Suppressor macrophage treated with lipopolysaccharide for 1 hour (primary cell): ENCODE results near the gene KDM4B.

Source experiments
- DNase-seq, 3 donors: peaks; one replicate each; pipeline ENCODE4 v3.0.0-alpha.2; 2020 to 2022

KDM4B gene

DNA sequence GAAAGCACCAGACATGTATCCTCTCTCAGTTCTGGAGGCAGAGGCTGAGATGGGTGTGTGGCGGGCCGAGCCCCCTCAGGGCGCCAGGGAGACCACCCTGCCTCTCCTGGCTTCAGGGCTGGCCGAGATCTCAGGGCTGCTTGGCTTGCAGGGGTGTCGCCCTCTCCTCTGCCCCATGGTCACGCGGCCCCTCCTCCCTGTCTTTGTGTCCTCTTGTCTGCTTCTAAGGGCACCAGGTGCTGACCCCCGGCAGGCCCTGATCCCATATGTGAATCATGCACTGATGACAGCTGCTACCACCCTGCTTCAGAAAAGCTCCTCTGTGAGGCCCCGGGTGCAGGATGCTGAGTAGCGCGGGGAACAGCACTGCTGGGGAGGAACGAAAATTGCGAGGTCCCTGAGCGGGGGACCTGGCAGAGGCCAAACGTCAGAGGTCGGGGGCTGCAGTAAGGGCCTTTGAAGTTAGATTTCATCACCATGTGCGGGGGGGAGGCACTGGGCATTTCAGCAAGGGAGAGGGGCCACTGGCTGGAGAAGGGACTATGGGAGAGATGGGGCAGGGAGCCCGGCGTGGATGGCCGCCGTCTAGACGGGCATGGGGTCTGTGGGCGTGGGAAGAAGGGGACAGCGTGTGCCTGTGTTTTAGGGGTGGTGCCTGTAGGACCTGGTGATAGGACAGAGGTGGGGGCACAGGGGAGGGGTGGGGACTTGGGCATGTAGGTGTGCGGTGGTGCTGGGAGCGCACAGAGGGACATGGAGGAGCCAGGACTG is 125.2 kb downstream of the KDM4B start:
- DNase-seq, result no peak

DNA sequence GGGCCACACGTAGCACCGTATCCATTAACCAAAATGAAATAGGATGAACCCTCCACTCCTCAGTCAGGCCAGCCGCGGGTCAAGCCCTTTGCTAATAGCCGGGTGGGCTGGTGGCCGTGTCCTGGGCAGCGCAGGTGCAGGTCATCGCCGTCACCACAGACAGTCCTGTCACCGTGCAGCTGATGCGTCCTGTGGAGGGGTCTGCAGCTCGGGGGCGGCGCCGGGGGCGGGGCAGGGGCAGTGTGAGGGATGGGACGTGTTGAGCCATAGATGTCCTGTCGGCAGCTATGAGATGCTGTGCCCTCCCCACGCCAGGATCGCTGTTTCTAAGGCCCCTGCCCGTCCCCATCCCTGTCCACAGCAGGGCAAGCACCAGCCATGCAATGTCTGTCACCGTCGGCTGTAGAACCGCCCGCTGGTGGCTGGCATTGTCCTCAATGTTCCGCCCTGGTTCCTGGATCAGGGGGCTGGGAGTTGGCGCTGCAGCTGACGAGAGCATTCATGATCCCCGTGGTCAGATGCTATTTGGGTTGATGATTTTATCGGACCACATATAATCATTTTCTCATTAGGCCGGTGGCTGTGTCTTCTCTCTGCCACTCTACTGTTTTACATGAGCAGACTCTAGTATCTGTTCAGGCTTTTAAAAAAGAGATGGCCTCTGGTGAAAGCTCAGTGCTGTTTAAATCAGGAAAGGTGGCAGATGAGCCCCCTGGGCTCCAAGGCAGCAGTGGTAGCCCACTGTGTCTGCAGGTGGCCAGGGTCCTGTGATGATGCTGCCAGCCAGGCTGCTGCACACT is 126.1 kb downstream of the KDM4B start:
- no peak for DNase-seq

- DNase-seq, result no peak
Measured at GRCh38 chr19:5095568-5095850, 126.6 kb downstream of the KDM4B start.

DNA sequence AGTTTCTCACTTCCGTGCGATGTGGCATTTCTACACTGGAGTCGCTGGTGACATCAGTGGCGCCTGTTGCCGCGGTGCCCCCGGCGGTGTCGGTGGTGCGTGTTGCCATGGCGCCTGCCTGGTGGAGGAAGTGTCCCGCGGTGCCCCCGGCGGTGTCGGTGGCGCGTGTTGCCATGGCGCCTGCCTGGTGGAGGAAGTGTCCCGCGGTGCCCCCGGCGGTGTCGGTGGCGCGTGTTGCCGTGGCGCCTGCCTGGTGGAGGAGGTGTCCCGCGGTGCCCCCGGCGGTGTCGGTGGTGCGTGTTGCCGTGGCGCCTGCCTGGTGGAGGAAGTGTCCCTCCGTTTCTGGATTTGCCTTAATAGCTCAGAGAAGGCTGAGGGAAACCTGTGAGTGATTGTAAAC is 127.6 kb downstream of the KDM4B start:
- no peak for DNase-seq

DNA sequence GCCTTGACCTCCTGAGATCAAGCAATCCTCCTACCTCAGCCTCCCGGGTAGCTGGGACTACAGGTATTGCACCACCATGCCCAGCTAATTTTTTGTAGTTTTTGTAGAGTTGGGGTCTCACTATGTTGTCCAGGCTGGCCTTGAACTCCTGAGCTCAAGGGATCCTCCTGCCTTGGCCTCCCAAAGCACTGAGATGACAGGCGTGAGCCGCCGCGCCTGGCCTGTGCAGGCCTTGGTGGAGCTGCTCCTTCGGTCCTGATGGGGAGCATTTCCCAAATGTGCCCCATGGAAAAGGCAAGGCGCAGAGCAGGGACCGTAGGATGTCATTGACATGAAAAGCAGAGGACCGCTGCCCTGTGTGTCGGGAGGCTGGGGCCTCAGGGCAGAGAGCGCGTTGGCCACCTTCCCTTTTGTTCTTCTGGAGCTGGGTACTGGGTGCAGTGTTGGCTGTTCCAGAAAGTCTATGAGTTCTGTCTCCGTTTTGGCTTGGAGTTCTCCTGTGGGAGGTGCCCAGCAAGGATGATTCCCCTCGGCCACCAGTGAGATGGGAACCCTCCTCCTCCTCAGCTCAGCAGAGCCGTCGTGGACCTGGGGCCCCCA is 128.5 kb downstream of the KDM4B start:
- no peak for DNase-seq

DNA sequence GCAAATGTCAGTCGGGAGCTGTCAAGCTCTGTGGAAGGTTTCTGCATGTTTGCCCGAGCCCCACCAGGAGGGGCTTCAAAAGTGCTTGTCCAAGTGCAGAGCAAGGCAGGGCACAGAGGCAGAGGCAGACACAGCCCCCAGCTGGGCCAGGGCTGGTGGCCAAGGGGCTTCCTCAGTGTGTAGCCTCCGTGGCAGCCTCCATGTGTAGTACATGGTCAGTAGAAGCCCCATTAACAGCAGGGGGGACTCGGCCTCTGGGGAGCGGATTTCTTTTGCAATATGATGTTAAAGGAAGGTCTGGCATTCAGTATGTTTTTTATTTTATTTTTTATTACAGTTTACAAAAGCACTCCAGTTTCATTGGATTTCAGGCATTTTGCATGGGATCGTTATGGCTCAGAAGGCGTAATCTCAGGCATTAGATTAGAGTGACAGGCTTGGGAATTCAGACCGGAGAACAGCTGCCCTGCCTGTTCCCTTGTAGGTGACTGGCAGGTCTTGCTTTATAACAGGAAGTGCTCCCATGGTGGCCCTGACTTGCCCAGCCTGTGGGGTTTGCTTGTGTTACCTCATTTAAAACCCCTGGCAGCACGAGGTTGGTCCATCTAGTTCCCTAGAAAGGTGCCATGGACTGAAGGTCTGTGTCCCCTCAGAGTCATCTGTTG is 129.2 kb downstream of the KDM4B start:
- DNase-seq, result no peak

DNA sequence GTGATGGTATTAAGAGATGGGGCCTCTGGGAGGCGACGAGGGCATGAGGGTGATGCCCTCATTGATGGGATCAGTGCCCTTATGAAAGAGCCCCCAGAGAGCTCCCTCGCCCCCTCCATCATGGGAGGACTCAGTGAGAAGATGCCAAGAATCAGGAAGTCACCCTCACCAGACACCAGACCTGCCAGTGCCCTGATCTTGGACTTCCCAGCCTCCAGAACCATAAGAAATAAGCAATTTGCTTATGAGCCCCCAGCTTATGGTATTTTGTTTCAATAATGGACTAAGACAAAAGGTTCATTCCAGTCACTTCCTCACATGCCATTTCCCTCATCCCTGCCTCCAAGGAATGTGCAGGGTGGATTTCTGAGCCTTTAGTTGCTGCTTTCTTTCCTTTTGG is 129.7 kb downstream of the KDM4B start:
- DNase-seq, result no peak

DNA sequence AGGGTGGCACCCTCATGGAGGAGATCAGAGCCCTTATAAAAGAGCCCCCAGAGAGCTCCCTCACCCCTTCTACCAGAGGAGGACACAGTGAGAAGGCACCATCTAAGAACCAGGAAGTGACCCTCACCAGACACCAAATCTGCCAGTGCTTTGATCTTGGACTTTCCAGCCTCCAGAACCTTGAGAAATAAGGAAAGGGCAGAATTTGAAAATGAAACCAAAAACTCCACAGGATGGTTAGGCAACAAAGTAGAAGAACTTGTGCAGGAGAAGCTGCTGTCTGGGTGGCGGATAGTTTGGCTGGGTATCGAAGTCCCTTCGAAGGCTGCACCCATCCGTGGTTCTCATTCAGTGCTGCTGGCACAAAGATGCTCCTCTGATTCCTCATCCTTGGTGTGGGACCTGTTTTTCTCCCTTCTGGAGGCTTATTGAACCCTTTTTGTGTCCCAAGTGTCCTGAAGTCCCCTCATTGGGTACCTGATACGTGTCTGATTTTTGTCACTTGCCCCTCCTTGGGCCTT is 130.8 kb downstream of the KDM4B start:
- DNase-seq, result peak; percentile 38 to 66 (median 44)

DNA sequence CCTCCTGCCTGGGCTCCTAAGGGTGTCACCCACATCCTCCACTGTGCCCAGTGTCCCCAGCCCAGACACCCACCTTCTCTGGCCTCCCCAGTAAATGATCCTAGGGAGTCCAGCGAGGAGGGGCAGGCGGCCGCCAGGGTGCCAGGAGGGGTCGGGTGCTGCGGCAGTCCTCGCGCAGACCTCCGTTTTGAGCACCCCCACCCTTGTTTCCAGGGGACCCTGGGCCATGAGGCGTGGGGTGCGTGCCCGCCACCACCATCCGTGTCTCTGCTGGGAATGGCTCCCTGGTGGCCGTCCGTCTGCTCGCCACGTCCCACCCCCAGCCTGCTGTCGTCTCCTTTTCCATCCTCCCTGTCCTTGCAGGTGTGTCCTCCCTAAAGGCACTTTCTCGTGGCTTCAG is 133.0 kb downstream of the KDM4B start:
- DNase-seq, result no peak

DNA sequence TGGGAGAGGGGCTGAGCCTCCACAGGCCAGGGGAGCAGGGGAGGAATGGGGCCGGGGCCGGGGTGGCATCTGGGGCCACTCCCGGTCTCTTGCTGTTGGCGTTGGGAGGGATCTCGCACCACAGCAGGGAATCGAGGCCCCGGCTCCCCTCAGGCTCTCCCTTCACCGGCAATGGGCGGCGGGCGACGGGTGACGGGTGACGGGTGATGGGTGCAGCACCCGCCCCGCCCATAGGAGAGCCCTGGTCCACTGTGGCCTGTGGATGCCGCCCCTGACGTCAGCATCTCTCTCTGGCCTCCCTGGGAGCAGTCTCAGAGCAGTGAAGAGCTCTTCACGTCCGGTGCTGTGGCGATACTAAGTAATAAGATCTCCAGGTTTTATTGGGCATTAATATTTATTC is 133.6 kb downstream of the KDM4B start:
- no peak for DNase-seq

GRCh38 chr19:5103061-5103701 is 134.3 kb downstream of the KDM4B start:
- DNase-seq, result no peak

GRCh38 chr19:5103812-5104410 is 135.0 kb downstream of the KDM4B start:
- no peak for DNase-seq

GRCh38 chr19:5104871-5105351 is 136.0 kb downstream of the KDM4B start:
- no peak for DNase-seq

- DNase-seq, result no peak
Measured at GRCh38 chr19:5106191-5106726, 137.3 kb downstream of the KDM4B start.

- DNase-seq, result no peak
Measured at GRCh38 chr19:5106971-5107370, 138.1 kb downstream of the KDM4B start.

DNA sequence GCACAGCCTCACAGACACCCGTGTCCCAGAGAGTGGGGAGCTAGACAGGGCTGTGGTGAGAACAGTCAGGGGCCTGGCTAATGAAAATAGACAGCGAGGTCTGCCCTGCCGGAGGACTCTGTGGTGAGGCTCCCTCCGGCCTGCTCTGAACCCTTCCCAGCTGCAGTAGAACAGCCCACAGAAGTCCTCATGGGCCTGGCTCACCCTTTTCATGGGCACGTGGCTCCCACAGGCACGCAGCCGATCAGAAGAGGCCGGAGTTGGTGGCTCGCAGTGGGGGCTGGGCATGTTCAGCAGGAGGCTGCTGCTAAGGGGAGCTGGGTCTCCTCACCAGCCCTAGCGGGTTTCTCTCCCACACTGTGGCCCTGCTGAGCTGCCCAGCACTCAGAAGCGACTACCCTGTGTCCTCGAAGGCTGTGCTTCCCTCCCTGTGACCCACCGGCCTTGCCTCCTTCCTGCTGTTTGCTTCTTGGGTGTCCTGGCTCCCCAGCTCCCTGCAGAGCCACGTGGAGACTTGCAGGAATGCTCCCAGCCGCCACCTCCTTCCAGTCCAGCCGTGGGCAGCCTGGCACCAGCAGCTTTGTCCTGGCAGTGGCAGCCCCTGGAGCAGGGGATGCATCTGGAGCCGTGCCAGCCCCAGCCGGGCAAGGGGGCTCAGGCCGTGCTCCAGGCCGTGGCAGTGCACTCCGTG is 138.7 kb downstream of the KDM4B start:
- no peak for DNase-seq

- DNase-seq, result no peak
Measured at GRCh38 chr19:5108123-5108596, 139.2 kb downstream of the KDM4B start.

- DNase-seq, result no peak
Measured at GRCh38 chr19:5108866-5109265, 140.0 kb downstream of the KDM4B start.

- no peak for DNase-seq
Measured at GRCh38 chr19:5109560-5109959, 140.6 kb downstream of the KDM4B start.

DNA sequence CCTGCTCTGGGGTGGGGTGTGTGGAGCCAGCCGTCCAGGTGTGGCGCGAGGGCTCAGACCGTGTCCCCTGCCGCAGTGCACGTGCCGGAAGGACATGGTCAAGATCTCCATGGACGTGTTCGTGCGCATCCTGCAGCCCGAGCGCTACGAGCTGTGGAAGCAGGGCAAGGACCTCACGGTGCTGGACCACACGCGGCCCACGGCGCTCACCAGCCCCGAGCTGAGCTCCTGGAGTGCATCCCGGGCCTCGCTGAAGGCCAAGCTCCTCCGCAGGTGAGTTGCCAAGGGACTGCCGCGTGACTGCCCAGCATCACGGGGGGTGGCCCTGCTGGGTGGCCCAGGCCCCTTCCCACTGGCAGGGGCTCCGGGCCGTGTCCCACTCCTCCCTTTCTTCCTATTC is 141.6 kb downstream of the KDM4B start:
- no peak for DNase-seq

DNA sequence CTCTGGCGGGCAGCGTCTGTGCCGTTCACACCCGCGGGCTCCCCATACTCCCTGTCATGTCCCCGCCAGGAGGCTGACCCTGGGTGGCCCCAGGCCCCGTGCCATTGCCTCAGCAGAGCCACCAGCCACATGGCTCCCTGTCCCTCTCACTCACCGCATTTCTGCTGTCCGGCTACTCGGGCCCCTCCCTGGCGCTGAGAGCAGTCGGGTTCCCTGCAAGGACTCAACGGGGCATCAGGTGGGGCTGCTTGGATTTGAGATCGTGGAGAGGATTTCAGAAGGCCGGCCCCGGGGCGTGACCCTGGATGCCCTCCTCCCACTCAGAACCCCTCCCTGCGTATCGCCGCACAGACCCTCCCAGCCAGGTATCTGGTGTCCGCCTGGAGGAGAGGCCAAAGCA is 142.1 kb downstream of the KDM4B start:
- DNase-seq, result no peak
